ENCODE results near the gene ARAP2.

Gene ARAP2

DNA sequence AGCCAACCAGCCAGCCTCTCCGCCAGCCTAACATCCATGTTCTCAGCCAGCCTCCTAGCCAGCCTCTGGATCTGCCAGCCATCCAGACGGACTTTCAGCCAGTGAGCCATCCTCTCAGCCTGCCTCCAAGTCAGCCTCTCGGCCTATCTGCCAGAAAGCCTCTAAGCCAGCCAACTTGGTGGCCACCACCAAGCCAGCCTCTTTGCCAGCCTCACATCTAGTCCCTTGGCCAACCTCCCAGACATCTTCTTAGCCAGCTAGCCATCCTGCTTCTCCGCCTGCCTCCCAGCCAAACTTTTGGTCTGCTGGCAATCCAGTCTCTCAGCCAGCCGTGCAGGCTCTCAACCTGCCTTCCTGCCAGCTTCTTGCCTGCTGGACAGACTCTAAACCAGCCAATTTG lies 16.4 kb upstream of the ARAP2 start:
- TF ChIP-seq POLR2AphosphoS5 (IDR thresholded peaks at IDR 0.05; ENCODE audit: low read depth, low read length) (no peak), TAF1 (IDR thresholded peaks at IDR 0.05; ENCODE audit: borderline replicate concordance, insufficient read depth, low read length) (no peak), FOXP2 (optimal IDR thresholded peaks at IDR 0.05; ENCODE audit: borderline replicate concordance, extremely low read depth, extremely low read length, insufficient read depth) (no peak), SIN3A (IDR thresholded peaks at IDR 0.05; ENCODE audit: borderline replicate concordance, insufficient read depth, low read length) (no peak)
- TF ChIP-seq, protein P1, sequence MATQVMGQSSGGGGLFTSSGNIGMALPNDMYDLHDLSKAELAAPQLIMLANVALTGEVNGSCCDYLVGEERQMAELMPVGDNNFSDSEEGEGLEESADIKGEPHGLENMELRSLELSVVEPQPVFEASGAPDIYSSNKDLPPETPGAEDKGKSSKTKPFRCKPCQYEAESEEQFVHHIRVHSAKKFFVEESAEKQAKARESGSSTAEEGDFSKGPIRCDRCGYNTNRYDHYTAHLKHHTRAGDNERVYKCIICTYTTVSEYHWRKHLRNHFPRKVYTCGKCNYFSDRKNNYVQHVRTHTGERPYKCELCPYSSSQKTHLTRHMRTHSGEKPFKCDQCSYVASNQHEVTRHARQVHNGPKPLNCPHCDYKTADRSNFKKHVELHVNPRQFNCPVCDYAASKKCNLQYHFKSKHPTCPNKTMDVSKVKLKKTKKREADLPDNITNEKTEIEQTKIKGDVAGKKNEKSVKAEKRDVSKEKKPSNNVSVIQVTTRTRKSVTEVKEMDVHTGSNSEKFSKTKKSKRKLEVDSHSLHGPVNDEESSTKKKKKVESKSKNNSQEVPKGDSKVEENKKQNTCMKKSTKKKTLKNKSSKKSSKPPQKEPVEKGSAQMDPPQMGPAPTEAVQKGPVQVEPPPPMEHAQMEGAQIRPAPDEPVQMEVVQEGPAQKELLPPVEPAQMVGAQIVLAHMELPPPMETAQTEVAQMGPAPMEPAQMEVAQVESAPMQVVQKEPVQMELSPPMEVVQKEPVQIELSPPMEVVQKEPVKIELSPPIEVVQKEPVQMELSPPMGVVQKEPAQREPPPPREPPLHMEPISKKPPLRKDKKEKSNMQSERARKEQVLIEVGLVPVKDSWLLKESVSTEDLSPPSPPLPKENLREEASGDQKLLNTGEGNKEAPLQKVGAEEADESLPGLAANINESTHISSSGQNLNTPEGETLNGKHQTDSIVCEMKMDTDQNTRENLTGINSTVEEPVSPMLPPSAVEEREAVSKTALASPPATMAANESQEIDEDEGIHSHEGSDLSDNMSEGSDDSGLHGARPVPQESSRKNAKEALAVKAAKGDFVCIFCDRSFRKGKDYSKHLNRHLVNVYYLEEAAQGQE (IDR thresholded peaks at IDR 0.05; ENCODE audit: insufficient read depth in 1 of 2, low read depth in 2 of 2, low read length in 2 of 2): no peak

- TF ChIP-seq POLR2AphosphoS5 (IDR thresholded peaks at IDR 0.05; ENCODE audit: low read depth, low read length) (no peak), FOXP2 (optimal IDR thresholded peaks at IDR 0.05; ENCODE audit: borderline replicate concordance, extremely low read depth, extremely low read length, insufficient read depth) (no peak), TAF1 (IDR thresholded peaks at IDR 0.05; ENCODE audit: borderline replicate concordance, insufficient read depth, low read length) (no peak), SIN3A (IDR thresholded peaks at IDR 0.05; ENCODE audit: borderline replicate concordance, insufficient read depth, low read length) (no peak)
- TF ChIP-seq, protein P1 (IDR thresholded peaks at IDR 0.05; ENCODE audit: insufficient read depth in 1 of 2, low read depth in 2 of 2, low read length in 2 of 2): no peak
These were observed 12.1 kb upstream of the ARAP2 start for GRCh38 chr4:36256398-36256891.

DNA sequence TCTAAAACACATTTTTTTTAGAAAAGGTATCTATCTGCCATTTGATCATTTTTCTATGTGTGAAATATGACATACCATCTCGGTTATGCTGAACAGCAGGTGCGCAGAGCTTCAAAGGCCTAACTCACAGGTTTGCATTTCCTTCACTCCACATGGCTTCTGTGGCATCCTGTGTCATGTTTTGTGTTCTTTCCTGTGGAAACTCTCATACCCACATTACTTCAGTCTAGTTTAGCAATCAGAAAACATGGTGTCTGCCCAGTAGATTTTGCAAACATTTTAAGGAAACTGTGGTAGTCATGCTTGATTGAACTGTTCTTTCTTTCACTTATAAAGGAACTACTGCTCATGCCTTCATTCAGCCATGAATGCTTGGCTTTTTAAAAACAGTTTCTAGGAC lies 11.3 kb upstream of the ARAP2 start:
- TF ChIP-seq SIN3A (IDR thresholded peaks at IDR 0.05; ENCODE audit: borderline replicate concordance, insufficient read depth, low read length): no peak
- TF ChIP-seq, protein P1 (IDR thresholded peaks at IDR 0.05; ENCODE audit: insufficient read depth in 1 of 2, low read depth in 2 of 2, low read length in 2 of 2): no peak
- no peak for TF ChIP-seq FOXP2 (optimal IDR thresholded peaks at IDR 0.05; ENCODE audit: borderline replicate concordance, extremely low read depth, extremely low read length, insufficient read depth)
- no peak for TF ChIP-seq POLR2AphosphoS5 (IDR thresholded peaks at IDR 0.05; ENCODE audit: low read depth, low read length)
- no peak for TF ChIP-seq TAF1 (IDR thresholded peaks at IDR 0.05; ENCODE audit: borderline replicate concordance, insufficient read depth, low read length)

DNA sequence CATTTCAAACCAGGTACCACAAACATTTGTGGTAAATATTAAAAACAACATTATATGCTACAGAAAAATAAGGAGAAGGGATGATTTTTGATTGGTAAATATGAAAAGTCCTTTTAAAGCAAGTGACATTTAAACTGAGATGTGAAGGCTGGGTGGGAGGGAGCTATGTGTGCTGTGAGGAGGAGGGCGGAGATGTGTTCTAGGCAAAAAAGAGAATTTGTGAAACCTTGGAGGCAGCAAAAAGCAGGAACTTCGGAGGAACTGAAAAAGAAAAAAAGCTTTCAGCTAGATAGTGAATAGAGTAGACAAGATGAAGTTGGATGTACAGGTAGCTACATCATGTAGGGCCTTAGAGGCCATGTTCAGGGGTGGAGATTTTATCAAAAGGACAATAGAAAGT lies 10.1 kb upstream of the ARAP2 start:
- TF ChIP-seq SIN3A (IDR thresholded peaks at IDR 0.05; ENCODE audit: borderline replicate concordance, insufficient read depth, low read length): no peak
- TF ChIP-seq POLR2AphosphoS5 (IDR thresholded peaks at IDR 0.05; ENCODE audit: low read depth, low read length): no peak
- TF ChIP-seq, protein P1 (IDR thresholded peaks at IDR 0.05; ENCODE audit: insufficient read depth in 1 of 2, low read depth in 2 of 2, low read length in 2 of 2): no peak
- TF ChIP-seq TAF1 (IDR thresholded peaks at IDR 0.05; ENCODE audit: borderline replicate concordance, insufficient read depth, low read length): no peak
- no peak for TF ChIP-seq FOXP2 (optimal IDR thresholded peaks at IDR 0.05; ENCODE audit: borderline replicate concordance, extremely low read depth, extremely low read length, insufficient read depth)

DNA sequence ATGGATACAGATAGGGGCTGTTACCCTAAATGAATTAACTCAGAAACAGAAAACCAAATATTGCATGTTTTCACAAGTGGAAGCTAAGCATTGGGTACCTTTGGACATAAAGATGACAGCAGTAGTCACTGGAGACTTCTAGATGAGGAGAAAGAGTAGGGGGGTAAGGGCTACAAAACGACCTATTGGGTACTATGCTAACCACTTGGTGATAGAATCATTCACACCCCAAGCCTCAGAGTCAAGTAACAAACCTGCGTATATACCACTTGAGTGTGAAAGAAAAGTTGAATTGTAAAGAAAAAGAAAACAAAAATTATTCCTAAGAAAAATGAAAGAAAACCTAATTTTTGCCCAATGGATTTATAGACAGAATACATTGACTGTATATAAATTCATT lies 7.7 kb upstream of the ARAP2 start:
- TF ChIP-seq, protein P1 (IDR thresholded peaks at IDR 0.05; ENCODE audit: insufficient read depth in 1 of 2, low read depth in 2 of 2, low read length in 2 of 2): no peak
- TF ChIP-seq TAF1 (IDR thresholded peaks at IDR 0.05; ENCODE audit: borderline replicate concordance, insufficient read depth, low read length) (no peak), POLR2AphosphoS5 (IDR thresholded peaks at IDR 0.05; ENCODE audit: low read depth, low read length) (no peak)

Data from PFSK-1 (cell line).